GM21381 (cell line): Measurements from ENCODE around the gene GTF2F1.
"Not testable (repeated sequence)": the region's sequence is repeated elsewhere in the genome, so short reads cannot be mapped to it uniquely, and the experiment has no call there.

Experiments
- ATAC-seq: cut with Tn5 transposase; IDR thresholded peaks from one replicate; pipeline ENCODE4 v1.9.1; 2021; ENCODE audit warnings: mild to moderate bottlenecking, moderate library complexity; ENCODE audit not compliant: unreplicated experiment

GTF2F1 gene

GRCh38 chr19:6393074-6393982 lies at the start of gene GTF2F1:
Gene GTF2F1 (minus strand): TSS chr19:6393164. CDS start chr19:6392995, 169 bp downstream.
- peak; percentile 82 for ATAC-seq

DNA sequence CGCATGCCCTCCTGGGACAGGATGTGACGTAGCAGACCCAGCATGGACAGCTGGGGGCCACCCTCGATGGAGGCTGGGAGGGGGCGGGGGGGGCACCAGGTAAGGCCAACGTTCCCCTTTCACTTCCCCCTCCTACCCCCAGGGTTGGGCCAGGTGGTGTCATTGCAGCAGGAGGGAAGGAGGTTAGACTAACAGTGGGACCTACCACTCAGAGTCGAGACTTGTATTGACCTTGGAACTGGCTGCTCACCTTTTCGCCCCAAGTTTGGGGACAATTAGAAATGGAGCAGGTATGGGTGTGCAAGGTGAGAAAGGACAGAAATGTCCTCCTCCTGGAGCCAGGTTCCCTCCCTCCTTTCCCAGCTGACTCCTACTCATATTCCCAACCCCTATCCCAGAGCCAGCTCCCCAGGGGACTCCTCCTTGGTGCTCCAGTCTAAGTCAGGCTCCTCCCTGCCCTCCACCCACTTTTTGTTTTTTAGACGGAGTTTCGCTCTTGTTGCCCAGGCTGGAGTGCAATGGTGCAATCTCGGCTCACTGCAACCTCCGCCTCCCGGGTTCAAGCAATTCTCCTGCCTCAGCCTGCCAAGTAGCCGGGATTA lies 49.2 kb upstream of the GTF2F1 start:
- ATAC-seq = no peak

- no peak for ATAC-seq
Measured at GRCh38 chr19:6440905-6441304, 47.9 kb upstream of the GTF2F1 start.

GRCh38 chr19:6439743-6440142 lies 46.8 kb upstream of the GTF2F1 start:
- ATAC-seq = no peak

GRCh38 chr19:6433663-6434062 lies 40.7 kb upstream of the GTF2F1 start, which contains the start of gene SLC25A41:
Gene SLC25A41 (minus strand): TSS chr19:6433763. CDS start chr19:6433693, 70 bp downstream.
- ATAC-seq = no peak

- ATAC-seq = no peak
Measured at GRCh38 chr19:6433165-6433564, 40.2 kb upstream of the GTF2F1 start.

GRCh38 chr19:6431891-6432290 lies 38.9 kb upstream of the GTF2F1 start:
- ATAC-seq = no peak

DNA sequence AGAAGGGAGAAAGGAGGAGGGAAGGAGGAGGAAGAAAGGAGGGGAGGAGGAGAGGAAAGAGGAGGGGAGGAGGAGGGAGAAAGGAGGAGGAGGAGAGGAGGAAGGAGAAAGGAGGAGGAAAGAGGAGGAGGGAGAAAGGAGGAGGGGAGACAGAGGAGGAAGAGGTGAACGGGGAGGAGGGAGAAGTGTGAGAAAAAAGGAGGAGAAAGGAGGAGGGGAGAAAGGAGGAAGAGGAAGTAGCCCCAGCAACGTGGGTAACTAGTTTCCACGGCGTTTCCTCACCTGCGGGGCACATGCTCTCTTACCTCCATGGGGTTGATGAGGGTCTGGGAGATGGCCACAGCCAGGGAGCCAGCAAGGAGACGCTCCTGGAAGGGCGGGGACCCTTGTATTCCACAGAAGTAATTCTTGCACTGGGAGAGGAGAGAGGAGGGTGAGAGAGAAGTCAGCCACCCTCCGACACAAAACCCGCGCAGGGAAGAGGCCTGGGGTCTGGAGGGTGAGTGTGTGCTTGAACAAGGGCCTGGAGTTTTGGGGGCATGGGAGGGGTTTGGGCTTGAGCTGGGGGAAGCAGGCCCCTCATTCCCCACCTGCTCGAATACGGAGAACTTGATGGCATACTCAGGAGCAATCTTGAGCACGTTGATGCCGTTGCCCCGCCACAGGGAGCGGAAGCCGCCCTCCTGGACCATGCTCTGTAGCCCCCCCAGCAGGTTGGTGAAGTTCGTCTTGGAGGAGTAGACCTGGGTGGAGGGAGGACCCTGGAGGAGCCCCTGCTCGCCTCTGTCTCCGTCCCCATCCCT lies 36.7 kb upstream of the GTF2F1 start:
- no peak for ATAC-seq

DNA sequence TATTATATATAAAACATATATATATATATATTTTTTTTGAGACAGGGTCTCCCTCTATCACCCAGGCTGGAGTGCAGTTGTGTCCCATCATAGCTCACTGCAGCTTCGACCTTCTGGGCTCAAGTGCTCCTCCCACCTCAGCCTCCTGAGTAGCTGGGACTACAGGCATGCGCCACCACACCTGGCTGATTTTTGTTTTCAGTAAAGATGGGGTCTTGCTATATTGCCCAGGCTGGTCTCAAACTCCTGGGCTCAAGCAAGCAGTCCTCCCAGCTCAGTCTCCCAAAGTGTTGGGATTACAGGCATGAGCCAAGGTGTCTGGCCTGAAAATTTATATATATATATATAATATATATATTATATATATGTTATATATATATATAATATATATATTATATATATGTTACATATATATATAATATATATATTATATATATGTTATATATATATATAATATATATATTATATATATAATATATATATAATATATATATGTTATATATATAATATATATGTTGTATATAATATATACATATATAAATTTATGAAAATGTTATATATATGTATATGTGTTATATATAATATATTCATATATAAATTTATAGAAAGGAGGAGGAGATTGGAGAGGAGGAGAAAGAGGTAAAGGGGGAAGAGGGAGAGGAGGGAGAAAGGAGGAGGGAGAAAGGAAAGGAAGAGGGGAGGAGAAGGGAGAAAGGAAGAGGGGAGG lies 35.9 kb upstream of the GTF2F1 start:
- ATAC-seq = not testable (repeated sequence)

GRCh38 chr19:6427131-6427530 lies 34.2 kb upstream of the GTF2F1 start:
- ATAC-seq = no peak

DNA sequence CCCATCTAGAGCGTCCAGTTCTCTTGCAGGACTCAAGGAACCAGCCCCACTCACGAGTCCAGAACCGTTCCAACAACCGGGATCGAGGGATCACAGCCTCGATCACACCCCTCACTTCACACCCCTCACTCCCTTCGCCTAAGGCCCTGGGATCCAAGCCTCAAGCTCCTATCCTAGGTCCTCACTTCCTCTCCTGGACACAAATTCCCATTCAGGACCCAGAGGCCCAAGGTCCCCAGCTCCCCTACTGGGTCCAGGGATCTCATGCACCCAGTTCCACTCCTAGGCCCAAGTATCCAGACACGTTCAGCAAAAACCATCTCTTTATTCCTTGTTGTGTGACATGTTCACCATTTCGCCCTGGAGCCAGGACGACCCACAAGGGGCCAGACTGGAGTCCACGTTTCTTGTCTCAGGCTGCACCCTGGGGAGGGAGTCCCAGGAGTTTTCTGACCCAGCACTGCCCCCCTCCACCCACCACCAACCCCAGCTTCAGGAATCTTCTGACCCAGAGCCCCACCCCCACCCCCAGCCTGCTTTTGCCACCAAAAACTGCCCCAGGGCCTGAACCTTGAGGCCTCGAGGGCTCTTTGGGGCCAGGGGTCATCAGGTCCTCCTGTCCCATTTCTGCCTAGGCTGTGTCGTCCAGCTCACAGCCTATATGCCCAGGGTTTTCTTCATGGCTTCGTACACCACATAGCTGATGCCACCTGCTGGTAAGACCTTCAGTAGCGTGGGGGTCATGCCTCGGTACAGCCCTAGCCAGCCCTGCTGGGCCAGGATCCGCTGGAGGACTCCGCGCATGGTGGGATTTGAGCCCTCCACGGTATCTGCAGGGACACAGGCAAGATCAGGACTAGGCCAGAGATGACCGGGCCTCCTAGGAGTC lies 33.0 kb upstream of the GTF2F1 start:
- no peak for ATAC-seq

DNA sequence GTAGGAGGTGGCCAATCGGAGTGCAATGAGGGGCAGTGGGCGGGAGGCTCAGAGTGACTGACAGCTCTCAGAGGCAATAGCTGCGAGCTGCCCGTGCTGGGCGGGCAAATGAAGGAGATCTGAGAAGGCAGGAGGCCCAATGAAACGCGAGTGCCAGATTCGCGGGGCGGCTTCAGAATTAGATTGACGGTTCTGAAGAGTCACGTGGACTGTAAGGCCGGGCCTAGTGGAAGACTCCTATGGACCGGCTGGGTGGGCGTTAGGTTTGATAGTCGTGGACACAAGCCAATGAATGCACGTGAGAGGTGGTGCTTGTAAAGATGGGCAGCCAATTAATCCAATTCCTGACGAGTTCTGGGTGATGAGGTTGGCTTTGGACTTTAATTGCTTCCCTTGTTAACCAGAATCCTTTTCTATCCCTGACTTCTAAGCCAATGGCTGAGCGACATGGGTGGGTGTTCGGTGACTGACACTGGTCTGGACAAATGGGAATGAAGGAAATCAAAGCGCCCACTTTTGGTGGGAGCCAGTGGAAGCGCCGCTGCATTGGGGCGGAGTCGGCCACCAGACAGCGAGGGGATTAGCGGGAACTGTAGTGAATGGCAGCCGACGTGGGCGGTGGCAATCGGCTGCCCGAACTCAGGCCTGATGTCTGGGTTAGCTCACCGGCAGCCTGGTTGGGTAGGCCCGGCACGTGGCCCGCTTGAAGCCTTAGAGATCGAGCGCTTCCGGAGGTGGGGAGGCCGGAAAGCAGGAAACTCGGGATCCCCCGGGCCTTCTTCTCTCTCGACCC lies 32.2 kb upstream of the GTF2F1 start:
- ATAC-seq = peak; percentile 79

GRCh38 chr19:6424195-6424938 lies 31.4 kb upstream of the GTF2F1 start, which contains the start of gene KHSRP:
Gene KHSRP (minus strand): TSS chr19:6424811. CDS start chr19:6424701, 110 bp downstream.
- ATAC-seq = no peak

- ATAC-seq = no peak
Measured at GRCh38 chr19:6423499-6424194, 30.7 kb upstream of the GTF2F1 start.

GRCh38 chr19:6421075-6422014 lies 28.4 kb upstream of the GTF2F1 start:
- ATAC-seq = no peak

GRCh38 chr19:6418562-6418932 lies 25.6 kb upstream of the GTF2F1 start:
- ATAC-seq = no peak
